HepG2 (cell line): ENCODE results near the gene EEF1E1. TPM values are rescaled to one million over a fixed set of nuclear protein-coding genes. Genes with fewer than 3 reads are reported as not detected.

Experiments
- ATAC-seq: fragments of 200-7000 bp; cut with Tn5 transposase; 3 replicates; pipeline ENCODE4 v1.9.1; 2020; ENCODE audit warnings: mild to moderate bottlenecking, moderate library complexity
- BruUV-seq: library from RNA; stranded (reverse); fragments of 400-500 nt; replicated peaks from 2 replicates; lab custom pipeline; 2021; lab: Mats Ljungman, UMichigan
- CTCF ChIA-PET: fragments of 300-600 bp; formaldehyde crosslinking; extraction: SDS; loops from one replicate; lab custom pipeline; 2021; ENCODE audit warnings: low total read pairs, inconsistent platforms, low intra/inter-chr PET ratio; lab: Yijun Ruan, JAX
- POLR2A ChIA-PET: fragments of 350-600 bp; sonication (Branson Sonifier 250); formaldehyde crosslinking; loops from one replicate; lab custom pipeline; 2020; ENCODE audit warnings: antibody characterized with exemption, inconsistent platforms; lab: Yijun Ruan, JAX
- DNase-seq: peaks from one replicate; pipeline ENCODE4 v3.0.0-alpha.2; 2015; ENCODE audit warnings: low spot score
- FAIRE-seq: peaks from 3 replicates; lab custom pipeline; 2011; peaks lifted over from hg19 to GRCh38; lab: Jason Lieb, UNC
- H2AFZ ChIP-seq: one replicate; pipeline ENCODE4 v1.6.1; 2011; ENCODE audit warnings: low read length, inconsistent platforms
- H3K27ac ChIP-seq: fragments of 300-600 bp; 3 replicates; pipeline ENCODE4 v1.8.0; 2011; ENCODE audit warnings: mixed run types, mild to moderate bottlenecking, mixed read lengths, low read length, inconsistent platforms; ENCODE audit not compliant: insufficient read depth; ENCODE audit errors: extremely low read length
- H3K27me3 ChIP-seq, 2 experiments: fragments of 200-600 bp in 1 of 2; 2 replicates in 1 of 2; 3 replicates in 1 of 2; pipeline versions ENCODE4 v1.6.0 to v1.8.0; 2011; ENCODE audit warnings: low read length in 2 of 2, mild to moderate bottlenecking in 2 of 2, moderate library complexity in 2 of 2, inconsistent platforms in 1 of 2; ENCODE audit not compliant: insufficient read depth in 2 of 2, control insufficient read depth in 1 of 2
- H3K36me3 ChIP-seq, 2 experiments: fragments of 200-600 bp in 1 of 2; replicated peaks in 1 of 2; 2 replicates in 1 of 2; 3 replicates in 1 of 2; pipeline versions ENCODE4 v1.5.1 to v1.8.0; 2011; ENCODE audit warnings: low read length in 2 of 2, inconsistent platforms in 1 of 2; ENCODE audit not compliant: insufficient read depth in 2 of 2, control insufficient read depth in 1 of 2
- H3K4me1 ChIP-seq: 2 replicates; pipeline ENCODE4 v1.5.1; 2012; ENCODE audit warnings: low read length, inconsistent platforms; ENCODE audit not compliant: insufficient read depth
- H3K4me2 ChIP-seq: 2 replicates; pipeline ENCODE4 v1.6.0; 2011; ENCODE audit warnings: low read depth, low read length, inconsistent platforms
- H3K4me3 ChIP-seq, 3 experiments: fragments of 200-600 bp in 1 of 3; sonication (generic), shearing (Covaris generic) in 1 of 3; replicated peaks in 1 of 3; 2 replicates each; pipeline ENCODE4 v1.5.1; 2011 to 2016; ENCODE audit warnings: low read length in 3 of 3, inconsistent platforms in 2 of 3, low read depth in 2 of 3, mild to moderate bottlenecking in 2 of 3, control low read depth in 1 of 3, mixed read lengths in 1 of 3; ENCODE audit not compliant: insufficient read depth in 1 of 3
- H3K79me2 ChIP-seq: one replicate; pipeline ENCODE4 v1.6.1; 2011; ENCODE audit warnings: low read length, inconsistent platforms; ENCODE audit not compliant: insufficient read depth
- H3K9ac ChIP-seq: 2 replicates; pipeline ENCODE4 v1.6.0; 2011; ENCODE audit warnings: mild to moderate bottlenecking, low read depth, low read length, inconsistent platforms; ENCODE audit not compliant: insufficient read depth
- H3K9me3 ChIP-seq: 2 replicates; pipeline ENCODE4 v1.5.1; 2012; ENCODE audit warnings: mild to moderate bottlenecking, low read length
- H4K20me1 ChIP-seq: 2 replicates; pipeline ENCODE4 v1.6.0; 2011; ENCODE audit warnings: inconsistent platforms, mild to moderate bottlenecking, low read length, moderate library complexity; ENCODE audit not compliant: insufficient read depth
- DMAP1 ChIP-seq: IDR thresholded peaks from 2 replicates; pipeline ENCODE4 v1.6.1; 2016
- MIXL1 ChIP-seq: IDR thresholded peaks from 2 replicates; pipeline ENCODE4 v1.6.1; 2016
- POGZ ChIP-seq: sonication (generic); formaldehyde crosslinking; IDR thresholded peaks from 2 replicates; pipeline ENCODE4 v1.4.0; 2020; ENCODE audit warnings: mild to moderate bottlenecking, missing genetic modification reagents
- SOX6 ChIP-seq, 2 experiments: fragments of 450-650 bp in 1 of 2; sonication (generic) in 1 of 2; formaldehyde crosslinking in 1 of 2; IDR thresholded peaks; 2 replicates each; pipeline versions ENCODE4 v1.4.0 to v1.6.1; 2017 to 2020; ENCODE audit warnings: antibody characterized with exemption in 1 of 2, mild to moderate bottlenecking in 1 of 2, missing genetic modification reagents in 1 of 2
- UBTF ChIP-seq: sonication (generic); formaldehyde crosslinking; IDR thresholded peaks from 2 replicates; pipeline ENCODE4 v1.4.0; 2020; ENCODE audit warnings: mild to moderate bottlenecking, missing genetic modification reagents
- ZBTB46 ChIP-seq: sonication (generic); formaldehyde crosslinking; IDR thresholded peaks from 2 replicates; pipeline ENCODE4 v1.4.0; 2020; ENCODE audit warnings: mild to moderate bottlenecking, missing genetic modification reagents, borderline replicate concordance
- ZKSCAN8 ChIP-seq: IDR thresholded peaks from 2 replicates; pipeline ENCODE4 v1.6.1; 2016; ENCODE audit warnings: borderline replicate concordance, missing genetic modification reagents, missing compliant biosample characterization
- ZNF343 ChIP-seq: sonication (generic); formaldehyde crosslinking; IDR thresholded peaks from 2 replicates; pipeline ENCODE4 v1.4.0; 2020; ENCODE audit warnings: mild to moderate bottlenecking, missing genetic modification reagents
- ZNF609 ChIP-seq: sonication (generic); formaldehyde crosslinking; IDR thresholded peaks from 2 replicates; pipeline ENCODE4 v1.4.0; 2020; ENCODE audit warnings: mild to moderate bottlenecking, missing genetic modification reagents, borderline replicate concordance
- WGBS: methylation state at CpG from one replicate; pipeline ENCODE4 v1.1.6; 2017; ENCODE audit warnings: low lambda C conversion rate; 5-methylcytosine and 5-hydroxymethylcytosine counted together
- in situ Hi-C: cut with HindIII; loops from 2 replicates; pipeline ENCODE4 v1.10.0; 2017; ENCODE audit warnings: low pct_unique_long_range_greater_than_20kb; ENCODE audit not compliant: extremely low pct_ligation_motif_present
- intact Hi-C: fragments of 100-400 bp; cut with micrococcal nuclease; formaldehyde crosslinking; loops from one replicate; pipeline ENCODE4 v1.10.0; 2022; ENCODE audit not compliant: unreplicated experiment
- polyA plus RNA-seq, 8 experiments: library from polyadenylated mRNA; depleted of rRNA in 3 of 8; stranded (reverse) in 7 of 8; unstranded in 1 of 8; fragments of >200 nt; fragmentation: Illumina TruSeq in 4 of 8; extraction: Trizol in 4 of 8; gene quantifications; 2 replicates each; pipeline versions ENCODE4 v1.2.1 to v1.2.3, GENCODE V29; 2011 to 2016; ENCODE audit warnings: low read depth in 4 of 8, missing spikeins in 1 of 8, mixed read lengths in 1 of 8; ENCODE audit not compliant: insufficient read depth in 1 of 8
- total RNA-seq, 5 experiments: library from RNA; depleted of rRNA; stranded (reverse); fragments of >200 nt; fragmentation: Illumina TruSeq; extraction: Trizol; gene quantifications; 2 replicates each; pipeline ENCODE4 v1.2.3, GENCODE V29; 2016; ENCODE audit warnings: low read depth in 1 of 5

Gene EEF1E1
- total and polyA plus RNA-seq, 2 of the 13 experiments (the other 11 are each of a cell fraction or from before 2014, with no cell fraction given), result 128 to 188 TPM

- Histone ChIP-seq H3K4me2 (peak overlapping the region; percentile 56), H4K20me1 (no peaks in the 10 kb centered on the region), H3K4me1 (peaks cover 48% of the 10 kb centered on the region), H3K9me3 (no peaks in the 10 kb centered on the region), H3K4me3 (peak overlapping the region in 1 of 3 experiments; percentile 39; a peak in 2 of 6 replicates), H3K9ac (peak overlapping the region; percentile 23; the same call in 1 of the 2 replicates), H3K27me3 (0 out of 5 replicates have a peak, but pooled peaks cover 0 to 3% of the 10 kb centered on the region in 2 experiments), H2AFZ (peak overlapping the region; percentile 46), H3K27ac (peak overlapping the region; percentile 49), H3K36me3 (no peaks in the 10 kb centered on the region), H3K79me2 (no peaks in the 10 kb centered on the region)
- peak; percentile 93 for DNase-seq
- ChIA-PET POLR2A (interaction anchor here (1.3 kb wide), 1 partner anchor 44 kb away, joined by 4 read pairs; the partner anchor contains the start of gene BLOC1S5), CTCF (no interaction called here)
- peak; percentile 8 for FAIRE-seq
- peak; percentile 91 for ATAC-seq
- intact Hi-C loops, result loop anchor here (10.0 kb wide), 1 partner anchor 327 kb away; the partner anchor contains the start of gene SLC35B3
- 21% methylated on average over 4 of the region's 4 CpGs for WGBS
- no TSS peak for BruUV-seq
- in situ Hi-C loops, result no loop called here
- TF ChIP-seq MIXL1 (peak; percentile 61), ZBTB46 (CRISPR knock-in tag) (no peak), ZKSCAN8 (peak; percentile 94; the same call in 1 of the 2 replicates), SOX6 (IDR thresholded peaks at IDR 0.05) (no peak), SOX6 (CRISPR knock-in tag; IDR thresholded peaks at IDR 0.05) (peak; percentile 6; the same call in 1 of the 2 replicates), ZNF343 (CRISPR knock-in tag) (0 out of 2 replicates have a peak, but pooled peaks have one; percentile 49), ZNF609 (CRISPR knock-in tag) (peak; percentile 35), UBTF (CRISPR knock-in tag) (no peak), POGZ (CRISPR knock-in tag) (peak; percentile 36), DMAP1 (CRISPR knock-in tag) (peak; percentile 35; the same call in 1 of the 2 replicates)
Observed at GRCh38 chr6:8108031-8108660, 5.8 kb upstream of the EEF1E1 start.
